ENCODE data around the gene NSMCE1. TPM values are rescaled to one million over a fixed set of nuclear protein-coding genes. Genes with fewer than 3 reads are reported as not detected.
"Not testable (repeated sequence)": the region's sequence is repeated elsewhere in the genome, so short reads cannot be mapped to it uniquely, and the experiment has no call there.

The NSMCE1 gene
- total RNA-seq, 1 donor from 2014 or later, result 33.3 TPM

DNA sequence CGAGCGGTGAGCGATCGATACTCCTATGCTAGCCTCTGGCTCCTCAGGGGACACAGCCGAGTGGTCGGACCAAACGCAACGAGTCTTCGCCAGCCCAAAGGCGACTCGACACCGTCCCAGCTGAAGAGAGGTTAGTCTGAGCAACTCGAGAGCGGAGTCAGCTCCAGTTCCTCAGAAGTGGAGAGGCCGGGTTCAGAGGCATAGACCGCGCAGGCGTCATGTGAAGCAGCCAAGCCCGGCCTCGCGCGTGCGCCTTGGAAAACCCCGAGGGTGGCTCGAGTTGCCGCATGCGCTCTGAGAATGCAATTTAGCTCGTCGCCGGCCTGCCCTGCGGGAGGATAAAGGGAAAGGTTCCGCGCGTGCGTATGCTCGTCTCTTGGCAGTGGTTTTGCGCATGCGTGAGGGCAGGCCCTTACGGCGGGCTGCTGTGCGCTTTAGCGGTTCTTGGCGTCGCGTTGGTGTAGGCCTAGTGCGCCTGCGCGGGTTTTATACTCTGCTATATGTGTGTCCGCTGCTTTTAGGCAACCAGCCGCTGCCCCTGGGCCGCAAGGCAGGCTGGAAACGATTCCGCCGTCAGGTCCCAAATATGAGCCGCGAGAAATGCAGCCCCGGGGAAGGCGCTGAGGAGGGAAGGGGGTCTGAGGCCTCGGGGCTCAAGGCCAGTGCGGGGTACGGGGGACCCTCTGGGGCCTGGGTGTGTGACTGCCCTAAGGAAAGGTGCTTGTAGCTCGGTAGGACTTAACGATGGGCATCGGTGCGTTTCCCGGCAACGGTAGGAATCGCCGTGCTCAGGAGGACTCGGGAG lies 64.9 kb downstream of the NSMCE1 start, which contains the start of gene KDM8:
KDM8 (plus strand) TSS at position 20 of the 805 bp plus-strand sequence. CDS start 6,598 bp downstream, outside the sequence.
- Mint-ChIP-seq H3K9me3 (no peaks in the 10 kb centered on the region), H3K4me1 (ENCODE audit: unreplicated experiment) (peaks cover 12% of the 10 kb centered on the region), H3K36me3 (no peaks in the 10 kb centered on the region), H3K27me3 (peaks cover 4% of the 10 kb centered on the region), H3K27ac (peak within 1 kb of the TSS; percentile 99), H3K4me3 (peak within 1 kb of the TSS; percentile 100)
- DNase-seq (ENCODE audit: extremely low spot score, unreplicated experiment), result peak; percentile 100
- TF ChIP-seq, protein P1, sequence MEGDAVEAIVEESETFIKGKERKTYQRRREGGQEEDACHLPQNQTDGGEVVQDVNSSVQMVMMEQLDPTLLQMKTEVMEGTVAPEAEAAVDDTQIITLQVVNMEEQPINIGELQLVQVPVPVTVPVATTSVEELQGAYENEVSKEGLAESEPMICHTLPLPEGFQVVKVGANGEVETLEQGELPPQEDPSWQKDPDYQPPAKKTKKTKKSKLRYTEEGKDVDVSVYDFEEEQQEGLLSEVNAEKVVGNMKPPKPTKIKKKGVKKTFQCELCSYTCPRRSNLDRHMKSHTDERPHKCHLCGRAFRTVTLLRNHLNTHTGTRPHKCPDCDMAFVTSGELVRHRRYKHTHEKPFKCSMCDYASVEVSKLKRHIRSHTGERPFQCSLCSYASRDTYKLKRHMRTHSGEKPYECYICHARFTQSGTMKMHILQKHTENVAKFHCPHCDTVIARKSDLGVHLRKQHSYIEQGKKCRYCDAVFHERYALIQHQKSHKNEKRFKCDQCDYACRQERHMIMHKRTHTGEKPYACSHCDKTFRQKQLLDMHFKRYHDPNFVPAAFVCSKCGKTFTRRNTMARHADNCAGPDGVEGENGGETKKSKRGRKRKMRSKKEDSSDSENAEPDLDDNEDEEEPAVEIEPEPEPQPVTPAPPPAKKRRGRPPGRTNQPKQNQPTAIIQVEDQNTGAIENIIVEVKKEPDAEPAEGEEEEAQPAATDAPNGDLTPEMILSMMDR (conservative IDR thresholded peaks at IDR 0.05), result no peak

DNA sequence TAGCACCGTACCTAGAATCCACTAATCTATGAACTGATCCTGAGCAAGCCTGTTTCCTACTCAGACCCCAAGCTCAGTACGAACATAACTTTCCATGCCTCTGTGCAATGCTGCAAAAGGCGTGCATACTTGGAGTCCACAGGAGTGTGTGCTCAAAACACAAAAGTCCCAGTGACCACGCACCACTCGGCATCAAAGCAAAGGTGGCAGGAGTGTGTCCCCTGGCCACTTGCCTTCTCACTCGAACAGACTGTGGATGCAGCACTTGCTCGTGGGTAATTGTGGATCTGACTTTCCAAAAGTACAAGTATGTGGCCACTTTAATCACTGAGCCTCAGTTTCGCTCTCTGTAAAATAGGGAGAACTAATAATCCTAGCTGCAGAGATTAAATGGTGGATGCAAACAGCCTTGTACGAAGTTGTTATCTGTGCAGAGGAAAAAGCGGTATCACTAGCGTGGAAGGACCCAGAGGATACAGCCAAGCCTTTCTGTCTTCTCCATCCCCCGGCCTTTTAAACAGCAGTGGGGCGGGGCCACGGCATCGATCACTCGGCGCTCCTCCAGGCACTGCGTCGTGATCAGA lies 65.6 kb downstream of the NSMCE1 start:
- Mint-ChIP-seq H3K9me3 (no peaks in the 10 kb centered on the region), H3K4me1 (ENCODE audit: unreplicated experiment) (peaks cover 12% of the 10 kb centered on the region), H3K36me3 (no peaks in the 10 kb centered on the region), H3K4me3 (peak overlapping the region; percentile 100), H3K27ac (peak overlapping the region; percentile 99), H3K27me3 (peaks cover 8% of the 10 kb centered on the region)
- TF ChIP-seq, protein P1 (conservative IDR thresholded peaks at IDR 0.05), result no peak
- DNase-seq (ENCODE audit: extremely low spot score, unreplicated experiment), result no peak

DNA sequence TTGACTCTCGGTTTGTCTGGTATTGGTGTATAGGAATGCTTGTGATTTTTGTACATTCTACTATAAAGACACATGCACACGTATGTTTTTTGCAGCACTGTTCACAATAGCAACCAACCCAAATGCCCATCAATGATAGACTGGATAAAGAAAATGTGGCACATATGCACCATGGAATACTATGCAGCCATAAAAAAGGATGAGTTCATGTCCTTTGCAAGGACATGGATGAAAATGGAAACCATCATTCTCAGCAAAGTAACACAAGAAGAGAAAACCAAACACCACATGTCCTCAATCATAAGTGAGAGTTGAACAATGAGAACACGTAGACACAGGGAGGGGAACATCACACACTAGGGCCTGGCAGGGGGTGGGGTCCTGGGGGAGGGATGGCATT lies 67.7 kb downstream of the NSMCE1 start:
- Mint-ChIP-seq H3K27me3 (peaks cover 14% of the 10 kb centered on the region), H3K4me3 (peak overlapping the region; percentile 34), H3K4me1 (ENCODE audit: unreplicated experiment) (peaks cover 12% of the 10 kb centered on the region)
- H3K36me3 Mint-ChIP-seq; DNase-seq (ENCODE audit: extremely low spot score, unreplicated experiment); H3K9me3 Mint-ChIP-seq; H3K27ac Mint-ChIP-seq: not testable (repeated sequence)

DNA sequence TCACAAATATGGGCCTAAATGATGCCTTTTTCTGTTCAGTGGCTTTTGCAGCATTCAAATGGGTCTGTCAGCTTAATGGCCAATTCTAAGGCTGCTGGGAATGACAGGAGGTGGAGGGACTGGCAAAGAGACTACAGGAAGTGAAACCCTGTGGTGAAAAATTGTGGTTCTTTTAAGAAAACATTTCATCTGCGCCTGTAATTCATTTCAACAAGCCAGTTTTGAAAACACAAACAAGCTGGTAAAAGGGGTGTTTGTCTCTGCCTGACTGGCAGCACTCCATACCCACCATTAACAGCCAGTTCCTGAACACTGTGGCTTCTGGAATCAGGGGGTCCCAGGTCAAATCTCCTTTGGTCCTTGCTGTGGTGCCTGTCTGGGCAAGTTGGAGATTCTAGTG lies 68.8 kb downstream of the NSMCE1 start:
- Mint-ChIP-seq H3K4me3 (no peak overlapping the region), H3K27ac (no peak overlapping the region), H3K9me3 (no peaks in the 10 kb centered on the region), H3K36me3 (no peaks in the 10 kb centered on the region), H3K27me3 (peaks cover 14% of the 10 kb centered on the region), H3K4me1 (ENCODE audit: unreplicated experiment) (peaks cover 12% of the 10 kb centered on the region)
- no peak for DNase-seq (ENCODE audit: extremely low spot score, unreplicated experiment)
- TF ChIP-seq, protein P1 (conservative IDR thresholded peaks at IDR 0.05), result no peak

DNA sequence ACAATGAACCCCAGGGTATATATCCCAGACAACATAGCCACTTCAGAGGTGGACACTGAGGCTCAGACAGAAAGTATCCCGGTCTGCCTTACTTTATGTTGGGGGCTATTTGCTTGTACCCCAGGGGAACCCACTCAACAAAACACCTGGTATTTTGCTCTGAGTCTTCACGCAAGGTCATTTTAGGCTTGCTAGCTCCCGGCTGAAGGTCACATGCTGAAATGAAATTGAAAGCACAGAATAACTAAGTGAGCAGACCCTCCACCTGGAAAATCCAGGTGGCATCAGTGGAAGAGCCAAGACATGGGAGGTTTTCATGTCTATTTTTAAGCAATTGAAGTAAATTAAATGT lies 69.4 kb downstream of the NSMCE1 start:
- Mint-ChIP-seq H3K9me3 (no peaks in the 10 kb centered on the region), H3K4me1 (ENCODE audit: unreplicated experiment) (peaks cover 9% of the 10 kb centered on the region), H3K27me3 (peaks cover 14% of the 10 kb centered on the region), H3K36me3 (no peaks in the 10 kb centered on the region), H3K4me3 (no peak overlapping the region), H3K27ac (no peak overlapping the region)
- TF ChIP-seq, protein P1 (conservative IDR thresholded peaks at IDR 0.05), result no peak
- DNase-seq (ENCODE audit: extremely low spot score, unreplicated experiment), result no peak
